ENCODE measurements around the gene SAYSD1.

SAYSD1 gene

DNA sequence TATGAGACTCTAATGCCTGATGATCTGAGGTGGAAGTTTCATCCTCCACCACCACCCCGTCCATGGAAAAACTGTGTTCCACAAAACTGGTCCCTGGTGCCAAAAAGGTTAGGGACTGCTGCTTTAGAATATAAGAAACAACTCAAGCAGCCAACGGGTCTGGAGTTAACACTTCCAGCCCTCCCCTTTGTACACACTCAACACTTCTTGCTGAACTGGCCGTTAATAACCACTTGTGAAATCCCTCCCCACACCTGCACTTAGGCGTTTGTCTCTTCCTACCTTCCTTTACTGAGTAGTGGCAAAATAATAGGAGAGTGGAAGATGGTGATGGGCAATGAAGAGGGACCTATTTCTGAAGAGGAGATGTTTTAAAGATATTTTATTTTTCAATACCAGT, 10.5 kb downstream of the SAYSD1 start:
- no peak overlapping the region for H3K4ac ChIP-seq (ENCODE audit: low read depth in 1 of 2, low read length in 2 of 2)
- H2BK15ac ChIP-seq (ENCODE audit: low read depth, poor library complexity, severe bottlenecking): no peak overlapping the region
- 77% methylated on average over 3 of the region's 4 CpGs for WGBS
- H3K79me1 ChIP-seq (replicated peaks; ENCODE audit: low read length, poor library complexity, severe bottlenecking): peaks cover 15% of the 10 kb centered on the region
- peaks cover 14 to 52% of the 10 kb centered on the region in 2 experiments for H3K36me3 ChIP-seq (ENCODE audit: control insufficient read depth in 1 of 2, insufficient read depth in 2 of 2, low read depth in 1 of 2, low read length in 2 of 2)
- H2BK5ac ChIP-seq (ENCODE audit: low read depth, low read length, poor library complexity, severe bottlenecking): no peak overlapping the region
- no peak overlapping the region for H4K91ac ChIP-seq (ENCODE audit: low read length)
- no peak overlapping the region for H3K23ac ChIP-seq (ENCODE audit: low read length in 2 of 2)
- no peak overlapping the region for H3K4me3 ChIP-seq (ENCODE audit: insufficient read depth in 1 of 2, low read depth in 1 of 2, low read length in 2 of 2)
- no peak overlapping the region for H3K27ac ChIP-seq (ENCODE audit: low read length, poor library complexity, severe bottlenecking)
- no peaks in the 10 kb centered on the region for H3K4me1 ChIP-seq (ENCODE audit: control insufficient read depth, insufficient read depth, low read depth, low read length)
- H3K9me3 ChIP-seq (ENCODE audit: control insufficient read depth, low read length): no peaks in the 10 kb centered on the region
- H3K14ac ChIP-seq (ENCODE audit: low read length in 2 of 2): no peak overlapping the region
- H3K4me2 ChIP-seq (ENCODE audit: low read length, poor library complexity, severe bottlenecking): no peak overlapping the region
- H4K8ac ChIP-seq (ENCODE audit: low read length): no peak overlapping the region
- H2AK5ac ChIP-seq (ENCODE audit: low read length, severe bottlenecking): no peak overlapping the region
- no peak overlapping the region for H3K9ac ChIP-seq (ENCODE audit: low read length)
- H2BK12ac ChIP-seq (ENCODE audit: low read length in 2 of 2): no peak overlapping the region
- DNase-seq: no peak
- H3K18ac ChIP-seq (ENCODE audit: low read depth in 1 of 2, low read length in 2 of 2): no peak overlapping the region
- no peaks in the 10 kb centered on the region for H3K27me3 ChIP-seq (ENCODE audit: control insufficient read depth in 1 of 2, insufficient read depth in 1 of 2, low read length in 2 of 2)
- H2AFZ ChIP-seq (ENCODE audit: low read depth, low read length): no peak overlapping the region
- H2BK120ac ChIP-seq (ENCODE audit: low read depth, low read length): no peak overlapping the region

DNA sequence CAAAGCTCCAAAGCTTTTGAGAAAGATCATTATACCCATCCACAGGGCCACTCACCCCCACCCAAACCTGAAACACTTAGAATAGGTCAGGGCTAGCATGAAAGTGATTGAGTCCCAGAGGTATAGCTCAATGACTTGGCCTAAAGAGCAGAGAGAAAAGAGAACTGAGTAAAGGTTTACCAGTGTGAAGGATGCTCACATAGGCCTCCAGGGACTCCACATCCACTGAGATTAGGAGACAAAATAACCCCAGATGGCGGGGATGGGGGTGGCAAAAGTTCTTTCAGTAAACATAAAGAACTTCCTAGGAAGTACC, 12.2 kb downstream of the SAYSD1 start:
- Histone ChIP-seq H3K4me3 (ENCODE audit: insufficient read depth in 1 of 2, low read depth in 1 of 2, low read length in 2 of 2) (no peak overlapping the region), H4K91ac (ENCODE audit: low read length) (no peak overlapping the region)
- no CpG with 5 or more reads among the region's 1 CpG for WGBS

GRCh38 chr6:39102071-39102820, 12.7 kb downstream of the SAYSD1 start:
- H2BK5ac ChIP-seq (ENCODE audit: low read depth, low read length, poor library complexity, severe bottlenecking): no peak overlapping the region
- H2AK5ac ChIP-seq (ENCODE audit: low read length, severe bottlenecking): no peak overlapping the region
- H4K8ac ChIP-seq (ENCODE audit: low read length): no peak overlapping the region
- peak overlapping the region; percentile 38 for H3K9ac ChIP-seq (ENCODE audit: low read length)
- no peaks in the 10 kb centered on the region for H3K27me3 ChIP-seq (ENCODE audit: control insufficient read depth in 1 of 2, insufficient read depth in 1 of 2, low read length in 2 of 2)
- H2BK120ac ChIP-seq (ENCODE audit: low read depth, low read length): no peak overlapping the region
- peaks cover 6 to 34% of the 10 kb centered on the region in 2 experiments for H3K36me3 ChIP-seq (ENCODE audit: control insufficient read depth in 1 of 2, insufficient read depth in 2 of 2, low read depth in 1 of 2, low read length in 2 of 2)
- peak; percentile 53 for DNase-seq
- no peak overlapping the region for H2BK15ac ChIP-seq (ENCODE audit: low read depth, poor library complexity, severe bottlenecking)
- H2AFZ ChIP-seq (ENCODE audit: low read depth, low read length): no peak overlapping the region
- peaks cover 8% of the 10 kb centered on the region for H3K79me1 ChIP-seq (replicated peaks; ENCODE audit: low read length, poor library complexity, severe bottlenecking)
- 35% methylated on average over 11 of the region's 12 CpGs for WGBS
- H3K18ac ChIP-seq (ENCODE audit: low read depth in 1 of 2, low read length in 2 of 2): no peak overlapping the region
- no peak overlapping the region for H3K4me2 ChIP-seq (ENCODE audit: low read length, poor library complexity, severe bottlenecking)
- H3K23ac ChIP-seq (ENCODE audit: low read length in 2 of 2): no peak overlapping the region
- no peak overlapping the region for H3K14ac ChIP-seq (ENCODE audit: low read length in 2 of 2)
- H3K4me1 ChIP-seq (ENCODE audit: control insufficient read depth, insufficient read depth, low read depth, low read length): no peaks in the 10 kb centered on the region
- no peak overlapping the region for H2BK12ac ChIP-seq (ENCODE audit: low read length in 2 of 2)
- no peaks in the 10 kb centered on the region for H3K9me3 ChIP-seq (ENCODE audit: control insufficient read depth, low read length)
- peak overlapping the region in 1 of 2 experiments; percentile 11 for H3K4me3 ChIP-seq (ENCODE audit: insufficient read depth in 1 of 2, low read depth in 1 of 2, low read length in 2 of 2)
- H3K27ac ChIP-seq (ENCODE audit: low read length, poor library complexity, severe bottlenecking): no peak overlapping the region
- H3K4ac ChIP-seq (ENCODE audit: low read depth in 1 of 2, low read length in 2 of 2): no peak overlapping the region
- H4K91ac ChIP-seq (ENCODE audit: low read length): no peak overlapping the region

More for the DNA sequence above, 12.2 kb downstream of the SAYSD1 start:
- DNase-seq: no peak
- H2AK5ac ChIP-seq (ENCODE audit: low read length, severe bottlenecking): no peak overlapping the region
- H3K14ac ChIP-seq (ENCODE audit: low read length in 2 of 2): no peak overlapping the region
- no peak overlapping the region for H3K4ac ChIP-seq (ENCODE audit: low read depth in 1 of 2, low read length in 2 of 2)
- H2BK15ac ChIP-seq (ENCODE audit: low read depth, poor library complexity, severe bottlenecking): no peak overlapping the region
- H3K9ac ChIP-seq (ENCODE audit: low read length): no peak overlapping the region
- no peaks in the 10 kb centered on the region for H3K27me3 ChIP-seq (ENCODE audit: control insufficient read depth in 1 of 2, insufficient read depth in 1 of 2, low read length in 2 of 2)
- H3K4me1 ChIP-seq (ENCODE audit: control insufficient read depth, insufficient read depth, low read depth, low read length): no peaks in the 10 kb centered on the region
- no peak overlapping the region for H3K18ac ChIP-seq (ENCODE audit: low read depth in 1 of 2, low read length in 2 of 2)
- no peak overlapping the region for H2BK120ac ChIP-seq (ENCODE audit: low read depth, low read length)
- H2BK12ac ChIP-seq (ENCODE audit: low read length in 2 of 2): no peak overlapping the region
- no peaks in the 10 kb centered on the region for H3K9me3 ChIP-seq (ENCODE audit: control insufficient read depth, low read length)
- no peak overlapping the region for H3K27ac ChIP-seq (ENCODE audit: low read length, poor library complexity, severe bottlenecking)
- H2BK5ac ChIP-seq (ENCODE audit: low read depth, low read length, poor library complexity, severe bottlenecking): no peak overlapping the region
- no peak overlapping the region for H2AFZ ChIP-seq (ENCODE audit: low read depth, low read length)
- no peak overlapping the region for H4K8ac ChIP-seq (ENCODE audit: low read length)
- peaks cover 6 to 37% of the 10 kb centered on the region in 2 experiments for H3K36me3 ChIP-seq (ENCODE audit: control insufficient read depth in 1 of 2, insufficient read depth in 2 of 2, low read depth in 1 of 2, low read length in 2 of 2)
- H3K23ac ChIP-seq (ENCODE audit: low read length in 2 of 2): no peak overlapping the region
- H3K79me1 ChIP-seq (replicated peaks; ENCODE audit: low read length, poor library complexity, severe bottlenecking): peaks cover 8% of the 10 kb centered on the region
- no peak overlapping the region for H3K4me2 ChIP-seq (ENCODE audit: low read length, poor library complexity, severe bottlenecking)

DNA sequence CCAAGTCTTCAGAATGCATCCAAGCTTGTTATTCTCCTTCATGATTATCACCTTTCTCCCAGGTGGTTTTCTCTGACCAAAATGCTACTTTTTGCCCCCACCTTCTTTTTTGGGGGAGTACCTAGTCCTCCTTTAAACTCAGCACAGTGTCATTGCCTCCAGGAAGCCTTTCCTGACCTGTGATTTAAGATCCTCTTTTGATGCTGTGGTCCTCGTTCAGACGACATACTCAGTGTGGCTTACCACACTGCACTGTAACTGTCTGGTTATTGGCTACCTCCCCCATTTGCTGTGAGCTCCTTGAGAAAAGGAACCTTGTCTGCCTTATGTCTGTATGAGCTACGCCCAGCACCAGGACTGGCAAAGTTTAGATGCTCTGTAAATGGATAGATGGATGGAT, 14.6 kb downstream of the SAYSD1 start:
- no peak overlapping the region for H2BK15ac ChIP-seq (ENCODE audit: low read depth, poor library complexity, severe bottlenecking)
- no peak overlapping the region for H2BK120ac ChIP-seq (ENCODE audit: low read depth, low read length)
- no peak overlapping the region for H3K27ac ChIP-seq (ENCODE audit: low read length, poor library complexity, severe bottlenecking)
- H3K9me3 ChIP-seq (ENCODE audit: control insufficient read depth, low read length): no peaks in the 10 kb centered on the region
- H3K18ac ChIP-seq (ENCODE audit: low read depth in 1 of 2, low read length in 2 of 2): no peak overlapping the region
- H3K4ac ChIP-seq (ENCODE audit: low read depth in 1 of 2, low read length in 2 of 2): no peak overlapping the region
- no peaks in the 10 kb centered on the region for H3K4me1 ChIP-seq (ENCODE audit: control insufficient read depth, insufficient read depth, low read depth, low read length)
- no peak overlapping the region for H2BK12ac ChIP-seq (ENCODE audit: low read length in 2 of 2)
- no peak overlapping the region for H3K4me3 ChIP-seq (ENCODE audit: insufficient read depth in 1 of 2, low read depth in 1 of 2, low read length in 2 of 2)
- H3K79me1 ChIP-seq (replicated peaks; ENCODE audit: low read length, poor library complexity, severe bottlenecking): peaks cover 1% of the 10 kb centered on the region
- no peak overlapping the region for H3K23ac ChIP-seq (ENCODE audit: low read length in 2 of 2)
- H3K9ac ChIP-seq (ENCODE audit: low read length): no peak overlapping the region
- WGBS: 78% methylated on average over 2 of the region's 3 CpGs
- no peak overlapping the region for H4K8ac ChIP-seq (ENCODE audit: low read length)
- H3K4me2 ChIP-seq (ENCODE audit: low read length, poor library complexity, severe bottlenecking): no peak overlapping the region
- no peak for DNase-seq
- no peak overlapping the region for H2AFZ ChIP-seq (ENCODE audit: low read depth, low read length)
- no peak overlapping the region for H4K91ac ChIP-seq (ENCODE audit: low read length)
- no peak overlapping the region for H2AK5ac ChIP-seq (ENCODE audit: low read length, severe bottlenecking)
- H3K36me3 ChIP-seq (ENCODE audit: control insufficient read depth in 1 of 2, insufficient read depth in 2 of 2, low read depth in 1 of 2, low read length in 2 of 2): peaks cover 3 to 21% of the 10 kb centered on the region in 2 experiments
- H2BK5ac ChIP-seq (ENCODE audit: low read depth, low read length, poor library complexity, severe bottlenecking): no peak overlapping the region
- H3K27me3 ChIP-seq (ENCODE audit: control insufficient read depth in 1 of 2, insufficient read depth in 1 of 2, low read length in 2 of 2): no peaks in the 10 kb centered on the region
- no peak overlapping the region for H3K14ac ChIP-seq (ENCODE audit: low read length in 2 of 2)
